NOMO-1 treated with DMSO at 0.1 percent for 48 hours (cell line): ENCODE results near the gene SPATS2.
"Not testable (repeated sequence)": the region's sequence is repeated elsewhere in the genome, so short reads cannot be mapped to it uniquely, and the experiment has no call there.

Experiments
- DNase-seq: peaks from one replicate; lab custom pipeline; 2025; ENCODE audit not compliant: unreplicated experiment; lab: John Stamatoyannopoulos, UW

SPATS2 gene

DNA sequence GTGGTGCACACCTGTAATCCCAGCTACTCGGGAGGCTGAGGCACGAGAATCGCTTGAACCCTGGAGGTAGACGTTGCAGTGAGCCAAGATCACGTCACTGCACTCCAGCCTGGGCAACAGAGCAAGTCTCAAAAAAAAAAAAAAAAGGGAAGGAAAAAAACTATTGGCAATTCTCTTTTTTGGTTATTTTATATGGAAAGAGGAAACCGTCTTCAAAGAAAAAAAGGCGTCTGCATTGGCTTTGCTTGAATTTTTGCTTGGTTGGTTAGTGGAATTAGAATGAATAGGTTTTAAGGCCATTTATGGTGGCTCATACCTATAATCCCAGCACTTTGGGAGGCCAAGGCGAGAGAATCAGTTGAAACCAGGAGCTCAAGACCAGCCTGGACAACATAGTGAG lies 142.4 kb downstream of the SPATS2 start:
- not testable (repeated sequence) for DNase-seq

GRCh38 chr12:49511410-49511809 lies 144.1 kb downstream of the SPATS2 start:
- no peak for DNase-seq

- DNase-seq = no peak
Measured at GRCh38 chr12:49512546-49512945, 145.3 kb downstream of the SPATS2 start.

- no peak for DNase-seq
Measured at GRCh38 chr12:49515266-49515665, 148.0 kb downstream of the SPATS2 start.

GRCh38 chr12:49518914-49519573 lies 151.8 kb downstream of the SPATS2 start:
- no peak for DNase-seq

DNA sequence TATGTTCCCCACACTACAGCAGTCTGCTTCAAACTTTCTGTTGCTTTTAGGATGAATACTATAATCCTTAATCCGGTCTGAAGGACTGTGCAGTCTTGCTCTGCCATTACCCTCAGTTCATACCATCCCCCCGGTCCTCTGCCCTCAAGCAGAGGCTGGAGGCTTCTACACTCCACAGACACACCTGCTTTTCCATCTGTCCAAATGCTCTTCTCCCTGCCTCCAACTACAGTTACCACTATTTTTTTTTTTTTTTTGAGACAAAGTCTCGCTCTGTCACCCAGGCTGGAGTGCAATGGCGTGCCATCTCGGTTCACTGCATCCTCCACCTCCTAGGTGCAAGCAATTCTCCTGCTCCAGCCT lies 152.3 kb downstream of the SPATS2 start:
- no peak for DNase-seq

GRCh38 chr12:49521389-49521788 lies 154.1 kb downstream of the SPATS2 start:
- DNase-seq = no peak

- DNase-seq = no peak
Measured at GRCh38 chr12:49524660-49525324, 157.5 kb downstream of the SPATS2 start.

DNA sequence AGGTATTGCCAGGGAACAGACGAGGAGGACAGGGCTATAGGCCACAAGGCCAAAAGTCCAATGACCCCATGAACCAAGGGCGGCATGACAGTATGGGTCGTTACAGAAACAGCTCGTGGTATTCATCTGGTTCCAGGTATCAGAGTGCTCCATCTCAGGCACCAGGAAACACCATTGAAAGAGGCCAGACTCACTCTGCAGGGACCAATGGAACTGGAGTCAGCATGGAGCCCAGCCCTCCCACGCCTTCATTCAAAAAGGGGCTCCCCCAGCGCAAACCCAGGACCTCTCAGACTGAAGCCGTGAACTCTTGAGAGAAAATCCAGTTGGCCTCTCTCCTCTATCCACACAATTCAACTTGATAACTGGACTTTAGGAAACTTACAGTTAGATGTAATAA lies 158.7 kb downstream of the SPATS2 start:
- DNase-seq = no peak

DNA sequence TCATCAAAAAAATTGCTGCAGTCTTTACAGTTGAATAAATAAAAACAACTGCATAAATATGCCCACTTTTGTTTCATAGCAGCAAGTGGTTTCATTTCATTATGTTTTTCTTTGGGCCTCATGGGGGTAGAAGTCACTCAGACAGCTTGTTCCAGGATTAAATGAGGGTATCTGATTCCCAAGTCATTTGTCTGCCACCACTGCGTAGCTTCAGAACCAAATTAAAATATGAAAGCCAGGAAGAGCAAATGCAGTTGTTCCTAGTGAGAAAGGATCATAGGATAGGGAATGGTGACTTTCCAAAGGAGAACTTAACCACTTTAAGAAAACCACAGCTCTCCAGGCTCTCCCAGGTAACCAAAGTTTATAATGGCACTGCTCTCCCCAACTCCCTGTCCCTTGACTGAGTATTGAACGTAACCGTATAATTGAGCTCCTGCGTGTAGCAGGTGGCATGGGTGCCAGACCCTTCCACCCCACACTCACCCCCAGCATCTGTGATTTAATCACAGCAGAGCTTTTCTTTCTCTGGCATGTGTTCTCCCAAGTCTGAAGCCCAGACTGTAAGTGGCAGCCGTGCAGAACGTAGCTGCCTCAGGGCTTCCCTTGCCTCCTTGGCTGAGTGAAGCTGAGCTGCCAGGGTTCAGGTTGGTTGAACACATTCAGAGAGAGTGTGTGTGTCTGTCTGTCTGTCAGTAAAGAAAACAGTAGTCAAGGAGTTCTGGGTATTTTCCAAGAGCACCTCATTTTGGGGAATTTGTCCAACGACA lies 160.3 kb downstream of the SPATS2 start:
- no peak for DNase-seq

DNA sequence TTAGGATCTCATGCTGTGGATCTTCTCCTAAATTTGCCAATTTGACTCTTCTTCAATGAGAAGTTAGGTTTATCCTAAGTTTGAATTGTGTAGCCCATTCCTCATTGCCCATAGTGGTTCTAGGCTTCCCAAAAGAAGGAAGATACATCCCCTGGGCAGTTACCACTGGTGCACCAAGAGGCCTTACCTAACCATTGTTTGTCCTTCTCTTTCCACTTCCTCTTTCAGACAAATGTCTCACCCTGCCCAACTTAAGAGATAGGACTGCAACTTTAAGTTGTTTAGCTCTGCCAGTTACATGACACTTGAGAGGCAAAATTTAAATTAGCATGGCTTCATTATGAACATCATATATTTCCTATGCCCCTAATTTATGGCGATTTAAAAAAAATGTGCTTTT lies 162.2 kb downstream of the SPATS2 start:
- DNase-seq = peak; percentile 76

GRCh38 chr12:49531745-49532144 lies 164.5 kb downstream of the SPATS2 start:
- DNase-seq = no peak

DNA sequence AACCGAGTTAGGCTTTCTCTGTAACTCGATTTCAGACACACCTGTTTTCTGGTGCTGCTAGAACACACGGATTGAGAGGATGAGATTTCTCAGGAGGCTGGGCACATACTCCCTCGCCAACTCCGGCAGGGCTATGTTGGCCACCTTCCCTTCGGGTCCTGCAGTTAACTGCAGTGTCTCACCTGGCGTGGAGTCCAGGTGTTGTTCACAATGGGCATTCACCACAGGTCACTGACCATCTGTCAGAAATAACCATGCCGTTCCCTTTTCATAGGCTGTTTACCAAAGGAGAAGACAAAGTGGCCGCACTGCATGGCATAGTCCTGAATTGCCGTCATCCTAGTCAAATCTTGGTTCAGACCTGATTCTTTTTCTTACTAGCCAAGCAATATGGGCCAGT lies 166.1 kb downstream of the SPATS2 start:
- no peak for DNase-seq

- DNase-seq = not testable (repeated sequence)
Measured at GRCh38 chr12:49534122-49534521, 166.9 kb downstream of the SPATS2 start.

GRCh38 chr12:49534731-49535278 lies 167.5 kb downstream of the SPATS2 start:
- DNase-seq = no peak

DNA sequence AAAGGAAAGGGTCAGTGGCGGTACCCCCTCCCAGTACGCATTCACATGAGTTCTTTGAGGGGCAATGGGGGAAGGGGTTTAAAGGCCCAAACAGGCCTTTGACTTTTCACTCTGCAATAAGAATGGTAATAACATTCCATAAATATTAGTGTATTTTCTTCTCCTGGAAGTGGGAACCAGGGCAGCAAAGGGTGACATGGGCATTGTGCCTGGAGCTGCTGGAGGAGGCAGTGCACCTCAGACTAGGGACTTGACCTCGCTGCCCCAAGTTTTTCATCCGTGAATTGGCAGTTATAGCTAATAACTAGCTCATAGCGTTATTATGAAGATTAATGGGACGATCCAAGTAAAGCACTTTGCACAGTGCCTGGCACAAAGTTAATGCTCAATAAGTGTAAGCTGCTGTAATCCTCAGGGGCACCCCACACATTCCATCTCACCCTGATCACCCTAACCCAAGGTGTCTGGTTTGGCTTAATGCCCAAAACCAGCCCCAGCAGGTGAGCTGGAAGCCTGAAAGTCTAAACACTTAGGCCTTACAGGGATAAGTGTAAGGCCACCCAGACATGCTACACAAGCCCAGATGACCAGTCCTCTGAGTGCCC lies 168.8 kb downstream of the SPATS2 start:
- no peak for DNase-seq

GRCh38 chr12:49536526-49537071 lies 169.3 kb downstream of the SPATS2 start:
- DNase-seq = peak; percentile 60

DNA sequence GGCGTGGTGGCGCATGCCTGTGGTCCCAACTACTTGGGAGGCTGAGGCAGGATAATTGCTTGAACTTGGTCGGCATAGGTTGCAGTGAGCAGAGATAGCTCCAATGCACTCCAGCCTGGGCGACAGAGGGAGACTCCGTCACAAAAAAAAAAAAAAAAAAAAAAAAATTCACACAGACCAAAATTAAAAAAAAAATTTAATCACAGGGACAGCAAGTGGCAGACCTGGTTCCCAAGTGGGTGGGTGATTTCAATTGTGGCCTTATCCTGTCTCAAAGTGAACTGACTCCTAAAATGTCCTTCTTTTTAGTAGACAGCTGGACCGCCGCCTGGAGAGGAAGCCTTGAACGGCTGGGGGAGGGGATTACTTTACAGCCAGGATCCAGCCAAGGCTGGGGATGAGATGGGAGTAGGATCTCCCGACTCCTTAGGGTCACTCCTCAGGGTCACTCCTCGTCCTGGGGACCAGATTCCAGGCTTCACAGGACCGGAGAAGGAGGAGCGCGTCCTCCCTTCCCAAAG lies 170.0 kb downstream of the SPATS2 start:
- DNase-seq = no peak

DNA sequence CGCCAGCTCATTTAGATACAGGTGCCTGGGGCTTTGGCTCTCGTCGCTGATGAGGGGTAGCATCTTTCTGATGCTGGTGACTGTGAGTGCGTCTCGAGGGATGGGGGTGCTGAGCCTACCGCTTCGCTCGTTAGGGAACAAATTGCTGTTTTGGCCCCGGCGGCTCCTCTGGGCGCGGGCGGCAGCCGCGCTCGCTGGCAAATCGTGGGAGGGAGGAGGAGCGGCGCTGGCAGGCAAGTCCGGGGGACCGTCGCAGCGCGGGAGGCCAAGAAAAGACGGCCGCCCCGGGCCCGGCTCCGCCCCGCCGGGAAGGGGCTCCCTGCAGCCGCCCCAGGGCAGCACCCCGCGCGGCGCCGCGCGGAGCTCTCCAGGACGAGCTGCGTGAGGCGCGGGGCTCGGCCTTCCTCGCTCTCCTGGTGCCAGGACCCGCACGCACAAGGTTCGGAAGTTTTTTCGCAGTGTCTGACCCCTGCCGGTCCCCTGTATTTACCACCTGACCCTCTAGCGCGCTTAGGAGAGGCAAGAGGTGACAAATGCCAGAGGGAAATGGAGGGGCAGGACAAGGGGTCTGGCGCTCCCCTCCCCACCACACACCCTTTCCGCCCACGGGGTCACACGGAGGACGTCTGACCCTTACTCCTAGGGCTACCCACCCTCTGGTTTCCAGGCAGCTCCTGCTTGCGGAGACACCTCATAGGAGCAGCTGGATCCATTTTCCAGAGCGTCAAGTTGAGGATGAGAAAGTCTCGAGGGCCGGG lies 170.7 kb downstream of the SPATS2 start:
- DNase-seq = peak; percentile 41
